HG03280 (cell line): ENCODE results near the gene TMEM158.

Experiments used
- ATAC-seq: cut with Tn5 transposase; IDR thresholded peaks from one replicate; pipeline ENCODE4 v1.9.1; 2021; ENCODE audit warnings: mild to moderate bottlenecking, moderate library complexity; ENCODE audit not compliant: unreplicated experiment

TMEM158 gene

GRCh38 chr3:45178183-45179023, 47.7 kb downstream of the TMEM158 start:
- no peak for ATAC-seq

GRCh38 chr3:45176912-45177311, 49.2 kb downstream of the TMEM158 start:
- no peak for ATAC-seq
